Brain microvascular endothelial cell (primary cell): ENCODE data around the gene BCAS4.

ENCODE experiments used
- DNase-seq: peaks from one replicate; pipeline ENCODE4 v3.0.0-alpha.2; 2020
- H3K27ac ChIP-seq: fragments of 250-450 bp; sonication (Bioruptor Pico); 2 replicates; pipeline ENCODE4 v1.5.1; 2020; ENCODE audit warnings: mild to moderate bottlenecking, moderate library complexity
- H3K27me3 ChIP-seq: fragments of 250-450 bp; sonication (Bioruptor Pico); replicated peaks from 2 replicates; pipeline ENCODE4 v1.5.1; 2020; ENCODE audit warnings: mild to moderate bottlenecking
- H3K36me3 ChIP-seq: fragments of 250-450 bp; sonication (Bioruptor Pico); replicated peaks from 2 replicates; pipeline ENCODE4 v1.5.1; 2020; ENCODE audit warnings: mild to moderate bottlenecking
- H3K4me3 ChIP-seq: 2 replicates; pipeline ENCODE4 v1.5.1; 2011; ENCODE audit warnings: low read depth, mild to moderate bottlenecking, control low read depth, low read length, moderate library complexity
- in situ Hi-C: cut with HindIII; loops from 2 replicates; pipeline ENCODE4 v1.10.0; 2017; ENCODE audit warnings: low sequenced_read_pairs, low pct_ligation_motif_present
- TF ChIP-seq, protein P1 (sequence below): IDR thresholded peaks from 2 replicates; pipeline ENCODE4 v1.5.1; 2011; ENCODE audit warnings: low read depth, mild to moderate bottlenecking, moderate library complexity, low read length, control low read depth, inconsistent platforms; ENCODE audit errors: missing control alignments

BCAS4 gene

DNA sequence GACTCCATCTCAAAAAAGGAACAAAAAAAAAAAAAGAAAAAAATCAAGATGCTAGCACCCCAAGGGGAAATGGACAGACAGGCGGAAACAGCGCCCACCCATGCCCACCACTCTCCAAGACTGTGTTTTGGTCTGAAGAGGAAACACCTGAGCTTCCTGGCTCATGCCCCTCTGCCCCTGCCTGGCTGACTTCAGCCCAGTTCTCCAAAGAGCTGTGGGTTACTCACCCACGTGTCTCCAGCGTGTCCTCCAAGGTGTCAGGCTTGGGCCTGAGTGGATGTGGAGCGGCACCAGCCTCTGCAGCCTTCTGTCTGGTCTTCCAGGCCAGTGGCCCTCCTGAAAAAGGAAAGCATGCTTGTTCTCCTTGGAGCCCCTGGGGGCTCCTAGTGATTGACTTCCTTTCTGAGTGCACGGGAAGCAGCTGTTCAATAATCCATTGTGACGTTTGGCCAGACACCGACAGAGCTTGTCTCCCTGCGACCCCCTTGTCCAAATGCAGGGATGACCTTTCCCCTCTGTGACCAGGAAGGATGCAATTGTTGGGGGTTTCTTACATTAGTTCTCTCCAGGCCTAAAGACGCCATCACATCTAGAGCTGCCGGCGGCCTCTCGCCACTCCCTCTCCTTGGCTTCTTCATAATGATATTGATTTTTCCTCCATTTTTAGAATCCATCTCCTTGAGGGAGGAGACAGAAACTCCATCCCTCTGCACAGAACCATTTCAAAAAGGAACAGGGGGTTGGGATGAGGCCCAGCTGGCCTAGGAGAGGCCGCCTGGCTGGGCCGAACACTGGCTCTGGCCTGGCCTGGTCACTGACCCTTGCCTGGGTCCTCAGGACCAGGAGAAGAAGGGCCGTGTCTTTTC is 77.9 kb downstream of the BCAS4 start:
- no peaks in the 10 kb centered on the region for H3K27me3 ChIP-seq
- in situ Hi-C loops: no loop called here

DNA sequence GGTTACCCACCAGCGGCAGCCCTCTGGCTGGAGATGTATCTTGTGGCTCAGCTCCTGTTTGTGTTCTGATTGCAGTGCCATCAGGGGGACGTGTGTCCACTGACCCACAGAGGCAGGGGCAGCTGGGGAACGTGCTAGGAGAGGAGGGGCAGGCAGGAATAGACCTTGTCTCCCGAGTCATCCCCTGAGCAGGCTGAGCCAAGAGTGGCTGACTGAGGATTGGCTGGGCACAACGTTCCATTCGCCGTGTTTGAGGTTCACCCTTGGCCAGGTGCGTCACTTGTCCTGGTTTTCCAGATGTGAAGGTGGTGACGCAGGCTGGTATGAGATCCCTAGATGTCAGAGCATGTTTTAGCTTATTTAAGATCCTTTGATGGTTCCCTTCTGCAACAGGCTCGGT is 78.7 kb downstream of the BCAS4 start:
- DNase-seq: no peak
- no peak overlapping the region for H3K27ac ChIP-seq
- in situ Hi-C loops: no loop called here
- H3K4me3 ChIP-seq: no peak overlapping the region
- no peaks in the 10 kb centered on the region for H3K27me3 ChIP-seq
- H3K36me3 ChIP-seq: no peaks in the 10 kb centered on the region
- TF ChIP-seq, protein P1, sequence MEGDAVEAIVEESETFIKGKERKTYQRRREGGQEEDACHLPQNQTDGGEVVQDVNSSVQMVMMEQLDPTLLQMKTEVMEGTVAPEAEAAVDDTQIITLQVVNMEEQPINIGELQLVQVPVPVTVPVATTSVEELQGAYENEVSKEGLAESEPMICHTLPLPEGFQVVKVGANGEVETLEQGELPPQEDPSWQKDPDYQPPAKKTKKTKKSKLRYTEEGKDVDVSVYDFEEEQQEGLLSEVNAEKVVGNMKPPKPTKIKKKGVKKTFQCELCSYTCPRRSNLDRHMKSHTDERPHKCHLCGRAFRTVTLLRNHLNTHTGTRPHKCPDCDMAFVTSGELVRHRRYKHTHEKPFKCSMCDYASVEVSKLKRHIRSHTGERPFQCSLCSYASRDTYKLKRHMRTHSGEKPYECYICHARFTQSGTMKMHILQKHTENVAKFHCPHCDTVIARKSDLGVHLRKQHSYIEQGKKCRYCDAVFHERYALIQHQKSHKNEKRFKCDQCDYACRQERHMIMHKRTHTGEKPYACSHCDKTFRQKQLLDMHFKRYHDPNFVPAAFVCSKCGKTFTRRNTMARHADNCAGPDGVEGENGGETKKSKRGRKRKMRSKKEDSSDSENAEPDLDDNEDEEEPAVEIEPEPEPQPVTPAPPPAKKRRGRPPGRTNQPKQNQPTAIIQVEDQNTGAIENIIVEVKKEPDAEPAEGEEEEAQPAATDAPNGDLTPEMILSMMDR: no peak

More for the DNA sequence above, 77.9 kb downstream of the BCAS4 start:
- TF ChIP-seq, protein P1: no peak
- no peak for DNase-seq
- Histone ChIP-seq H3K4me3 (no peak overlapping the region), H3K27ac (no peak overlapping the region), H3K36me3 (no peaks in the 10 kb centered on the region)

DNA sequence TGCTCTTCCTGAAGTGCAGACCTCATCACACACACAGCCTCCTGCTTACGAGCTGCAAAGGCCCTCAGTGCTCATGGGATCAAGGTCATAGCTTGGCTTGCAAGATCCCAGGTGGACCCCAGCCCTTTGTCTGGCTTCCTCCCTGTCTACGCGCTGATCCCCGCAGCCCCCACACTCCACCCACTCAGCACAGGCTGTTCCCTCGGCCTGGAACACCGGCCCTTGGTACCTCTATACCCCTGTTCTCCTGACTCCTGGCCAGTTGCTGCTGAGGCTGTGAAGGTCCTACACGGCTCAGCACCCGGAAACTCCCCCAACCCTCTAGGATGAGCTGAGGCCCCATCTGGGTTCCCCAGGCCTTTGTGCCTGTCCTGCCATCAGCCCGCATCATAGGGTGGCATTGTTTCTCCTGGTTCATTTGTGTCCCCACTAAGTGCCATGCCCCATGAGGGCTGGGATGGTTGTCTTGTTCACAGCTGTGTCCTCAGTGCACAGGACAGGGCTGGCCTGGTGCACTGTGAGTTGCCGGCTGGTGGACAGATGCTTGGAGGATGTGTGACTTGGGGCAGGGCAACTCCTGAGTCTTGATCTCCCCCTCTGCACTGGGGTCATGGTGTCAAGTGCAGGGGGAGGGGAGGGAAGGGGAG is 79.4 kb downstream of the BCAS4 start:
- Histone ChIP-seq H3K27me3 (no peaks in the 10 kb centered on the region), H3K36me3 (no peaks in the 10 kb centered on the region), H3K4me3 (no peak overlapping the region), H3K27ac (no peak overlapping the region)
- in situ Hi-C loops: no loop called here
- no peak for DNase-seq
- TF ChIP-seq, protein P1: no peak

DNA sequence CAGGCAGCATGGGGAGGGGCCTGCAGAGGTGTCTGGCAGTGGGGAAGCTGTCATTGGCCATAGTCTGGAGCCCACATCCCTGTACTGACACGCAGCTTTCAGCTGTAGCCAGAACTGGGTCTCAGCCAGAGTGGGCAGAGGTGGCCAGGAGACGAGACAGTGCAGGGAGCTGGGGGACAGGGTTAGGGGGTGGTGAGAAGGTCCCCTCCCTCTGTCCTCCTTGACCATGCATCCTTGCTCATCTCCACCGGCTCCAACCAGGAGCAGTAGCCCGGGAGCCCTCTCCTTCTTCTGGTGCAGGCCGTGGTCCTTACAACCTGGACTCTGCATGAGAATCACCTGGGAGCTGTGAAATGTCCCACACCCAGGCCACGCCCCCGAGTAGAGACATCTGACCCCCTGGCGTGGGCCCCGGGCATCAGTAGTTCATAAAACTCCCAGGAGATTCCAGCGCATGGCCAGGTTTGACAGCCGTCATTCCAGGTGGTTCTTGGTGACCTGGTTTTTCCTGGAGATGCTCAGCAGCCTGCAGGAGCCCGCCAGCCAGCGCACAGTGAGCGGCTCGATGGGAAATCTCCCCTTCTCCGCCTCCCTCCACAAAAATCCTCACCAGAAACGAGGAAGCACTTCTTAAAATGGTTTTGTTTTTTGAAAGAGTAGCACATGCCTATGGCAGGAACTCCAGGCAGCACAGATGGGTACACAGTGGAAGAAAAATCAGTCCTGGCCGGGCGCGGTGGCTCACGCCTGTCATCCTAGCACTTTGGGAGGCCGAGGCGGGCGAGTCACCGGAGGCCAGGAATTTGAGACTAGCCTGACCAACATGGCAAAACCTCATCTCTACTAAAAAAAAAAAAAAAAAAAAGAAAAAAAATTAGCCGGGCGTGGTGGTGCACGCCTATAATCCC is 80.2 kb downstream of the BCAS4 start:
- in situ Hi-C loops: no loop called here

DNA sequence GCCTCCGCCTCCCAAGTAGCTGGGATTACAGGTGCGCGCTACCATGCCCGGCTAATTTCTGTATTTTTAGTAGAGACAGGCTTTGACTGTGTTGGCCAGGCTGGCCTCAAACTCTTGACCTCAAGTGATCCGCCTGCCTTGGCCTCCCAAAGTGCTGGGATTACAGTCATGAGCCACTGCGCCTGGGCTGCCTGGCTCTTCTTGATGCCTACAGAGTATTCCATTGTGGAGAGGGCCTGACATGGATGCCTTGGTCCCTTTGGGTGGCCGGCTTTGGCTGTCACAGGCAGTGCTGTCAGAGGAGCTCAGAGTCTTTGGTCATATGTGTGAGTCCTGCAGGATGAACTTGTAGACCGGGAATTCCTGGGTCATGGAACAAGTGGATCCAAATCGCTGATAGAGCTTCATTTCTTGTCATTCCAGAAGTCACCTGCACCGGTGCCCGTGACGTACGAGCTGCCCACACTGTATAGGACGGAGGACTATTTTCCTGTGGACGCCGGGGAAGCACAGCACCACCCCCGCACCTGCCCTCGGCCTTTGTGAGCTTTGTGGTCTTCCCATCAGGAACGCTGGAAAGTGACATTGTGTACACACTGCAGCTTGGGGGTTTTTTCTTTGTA is 81.3 kb downstream of the BCAS4 start:
- no peak for DNase-seq
- Histone ChIP-seq H3K27me3 (no peaks in the 10 kb centered on the region), H3K4me3 (no peak overlapping the region), H3K27ac (no peak overlapping the region), H3K36me3 (no peaks in the 10 kb centered on the region)
- TF ChIP-seq, protein P1: no peak
- in situ Hi-C loops: no loop called here

More for the DNA sequence above, 80.2 kb downstream of the BCAS4 start:
- TF ChIP-seq, protein P1: no peak
- H3K4me3 ChIP-seq: no peak overlapping the region
- no peaks in the 10 kb centered on the region for H3K27me3 ChIP-seq
- H3K27ac ChIP-seq: no peak overlapping the region
- H3K36me3 ChIP-seq: no peaks in the 10 kb centered on the region
- DNase-seq: no peak
